ENCODE data around the gene PNPLA7.
A peak's percentile ranks its signal among the peaks of the same experiment; 100 is the strongest.
"Not testable (repeated sequence)": the region's sequence is repeated elsewhere in the genome, so short reads cannot be mapped to it uniquely, and the experiment has no call there.

PNPLA7 gene

GRCh38 chr9:137454597-137455358 is 95.4 kb downstream of the PNPLA7 start:
- H3K4me3 ChIP-seq (ENCODE audit: low read length), result peak overlapping the region; percentile 39
- DNase-seq (ENCODE audit: low read depth), result no peak
- TF ChIP-seq CTCF (conservative IDR thresholded peaks at IDR 0.05; ENCODE audit: low read depth, low read length), result no peak

- H3K4me3 ChIP-seq (ENCODE audit: low read length), result peak overlapping the region; percentile 39
- TF ChIP-seq CTCF (conservative IDR thresholded peaks at IDR 0.05; ENCODE audit: low read depth, low read length), result no peak
- DNase-seq (ENCODE audit: low read depth), result no peak
Measured at GRCh38 chr9:137454145-137454596, 96.0 kb downstream of the PNPLA7 start.

GRCh38 chr9:137453643-137454081 is 96.5 kb downstream of the PNPLA7 start:
- peak overlapping the region; percentile 36 for H3K4me3 ChIP-seq (ENCODE audit: low read length)
- no peak for DNase-seq (ENCODE audit: low read depth)
- no peak for TF ChIP-seq CTCF (conservative IDR thresholded peaks at IDR 0.05; ENCODE audit: low read depth, low read length)

- TF ChIP-seq CTCF (conservative IDR thresholded peaks at IDR 0.05; ENCODE audit: low read depth, low read length), result no peak
- H3K4me3 ChIP-seq (ENCODE audit: low read length), result peak overlapping the region; percentile 36
- DNase-seq (ENCODE audit: low read depth), result no peak
Measured at GRCh38 chr9:137452761-137453642, 97.2 kb downstream of the PNPLA7 start.

GRCh38 chr9:137452006-137452760 is 98.0 kb downstream of the PNPLA7 start:
- no peak for DNase-seq (ENCODE audit: low read depth)
- no peak for TF ChIP-seq CTCF (conservative IDR thresholded peaks at IDR 0.05; ENCODE audit: low read depth, low read length)
- no peak overlapping the region for H3K4me3 ChIP-seq (ENCODE audit: low read length)

GRCh38 chr9:137451264-137452005 is 98.8 kb downstream of the PNPLA7 start:
- DNase-seq (ENCODE audit: low read depth); H3K4me3 ChIP-seq (ENCODE audit: low read length): not testable (repeated sequence)

GRCh38 chr9:137450539-137451222 is 99.5 kb downstream of the PNPLA7 start:
- not testable (repeated sequence) for H3K4me3 ChIP-seq (ENCODE audit: low read length); DNase-seq (ENCODE audit: low read depth)
